NCI-H146 (cell line): ENCODE measurements around the gene CDCP1.

Source experiments
- DNase-seq: peaks from one replicate; lab custom pipeline; 2025; lab: John Stamatoyannopoulos, UW

CDCP1 gene

GRCh38 chr3:45110509-45110833, 35.7 kb downstream of the CDCP1 start:
- DNase-seq, result no peak

GRCh38 chr3:45109771-45110508, 36.2 kb downstream of the CDCP1 start:
- no peak for DNase-seq

GRCh38 chr3:45106874-45107273, 39.3 kb downstream of the CDCP1 start:
- DNase-seq, result no peak

GRCh38 chr3:45105855-45106671, 40.1 kb downstream of the CDCP1 start:
- no peak for DNase-seq

DNA sequence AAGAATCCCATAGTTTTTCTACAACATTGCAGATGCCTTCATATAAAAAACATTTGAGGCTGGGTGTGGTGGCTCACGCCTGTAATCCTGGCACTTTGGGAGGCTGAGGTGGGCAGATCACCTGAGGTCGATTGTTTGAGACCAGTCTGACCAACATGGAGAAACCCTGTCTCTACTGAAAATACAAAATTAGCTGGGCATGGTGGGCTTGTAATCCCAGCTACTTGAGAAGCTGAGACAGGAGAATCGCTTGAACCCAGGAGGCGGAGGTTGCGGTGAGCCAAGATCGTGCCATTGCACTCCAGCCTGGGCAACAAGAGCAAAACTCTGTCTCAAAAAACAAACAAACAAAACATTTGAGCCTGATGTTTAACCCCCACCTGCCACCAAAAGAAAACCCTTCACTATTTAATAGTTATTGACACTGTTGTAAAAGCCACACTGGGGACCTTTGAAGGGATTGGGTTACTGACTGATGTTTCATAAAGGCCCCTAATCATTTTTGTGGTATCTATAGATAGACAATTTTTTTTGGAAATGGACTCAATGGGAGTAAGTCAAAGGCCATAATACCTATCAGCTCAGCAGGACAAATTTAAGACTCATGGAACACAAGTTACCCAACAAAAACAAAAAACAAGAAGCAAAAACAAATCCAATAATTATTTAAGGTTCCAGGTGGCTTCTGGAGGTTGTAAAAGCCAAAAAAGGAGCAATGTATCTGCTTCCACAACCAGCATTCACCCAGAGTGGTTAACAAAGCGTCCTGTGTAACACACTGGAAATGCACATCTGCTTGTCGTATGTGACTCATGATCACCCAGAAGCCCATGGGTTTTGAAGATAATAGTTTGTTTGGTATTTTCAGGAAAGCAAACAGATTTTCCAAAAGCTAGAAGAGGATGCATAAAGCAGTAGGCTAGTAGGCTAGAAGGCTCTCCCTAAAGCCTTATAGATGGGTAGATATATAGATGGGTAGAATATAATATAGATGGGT, 41.2 kb downstream of the CDCP1 start:
- DNase-seq, result no peak

- no peak for DNase-seq
These were observed 42.1 kb downstream of the CDCP1 start for GRCh38 chr3:45103753-45104714.

GRCh38 chr3:45103334-45103733, 42.8 kb downstream of the CDCP1 start:
- no peak for DNase-seq

GRCh38 chr3:45100981-45101407, 45.2 kb downstream of the CDCP1 start:
- DNase-seq, result no peak

GRCh38 chr3:45098310-45098709, 47.9 kb downstream of the CDCP1 start:
- DNase-seq, result no peak

- DNase-seq, result no peak
These were observed 48.8 kb downstream of the CDCP1 start for GRCh38 chr3:45097296-45097883.

DNA sequence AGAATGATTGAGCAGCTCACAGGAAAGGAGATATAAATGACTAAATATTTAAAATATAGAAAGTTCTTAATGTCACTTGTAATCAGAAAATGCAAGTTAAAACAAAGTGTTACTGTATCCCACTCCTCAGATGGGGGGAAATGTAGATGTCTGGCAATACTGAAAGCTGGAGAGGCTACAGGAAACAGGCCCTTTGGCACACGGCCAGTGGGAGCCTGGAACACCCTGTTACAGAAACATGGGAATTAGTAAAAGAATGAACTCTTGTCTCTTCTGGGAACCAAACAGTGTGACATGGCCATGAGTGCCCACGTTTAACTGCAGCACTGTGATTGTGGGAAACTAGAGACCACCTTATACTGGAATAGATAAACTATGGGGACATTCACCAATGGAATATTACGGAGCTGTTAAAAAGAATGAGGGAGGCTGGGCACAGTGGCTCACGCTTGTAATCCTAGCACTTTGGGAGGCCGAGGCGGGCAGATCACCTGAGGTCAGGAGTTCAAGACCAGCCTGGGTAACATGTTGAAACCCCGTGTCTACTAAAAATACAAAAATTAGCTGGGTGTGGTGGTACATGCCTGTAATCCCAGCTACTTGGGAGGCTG, 50.2 kb downstream of the CDCP1 start:
- no peak for DNase-seq

GRCh38 chr3:45093176-45093575, 53.0 kb downstream of the CDCP1 start:
- DNase-seq, result no peak

GRCh38 chr3:45092132-45093031, 53.8 kb downstream of the CDCP1 start:
- DNase-seq, result no peak

- DNase-seq, result no peak
These were observed 55.3 kb downstream of the CDCP1 start for GRCh38 chr3:45090855-45091254.

- peak; percentile 83 for DNase-seq
These were observed 57.4 kb downstream of the CDCP1 start for GRCh38 chr3:45088543-45089358.

- no peak for DNase-seq
These were observed 59.0 kb downstream of the CDCP1 start for GRCh38 chr3:45087155-45087554.

DNA sequence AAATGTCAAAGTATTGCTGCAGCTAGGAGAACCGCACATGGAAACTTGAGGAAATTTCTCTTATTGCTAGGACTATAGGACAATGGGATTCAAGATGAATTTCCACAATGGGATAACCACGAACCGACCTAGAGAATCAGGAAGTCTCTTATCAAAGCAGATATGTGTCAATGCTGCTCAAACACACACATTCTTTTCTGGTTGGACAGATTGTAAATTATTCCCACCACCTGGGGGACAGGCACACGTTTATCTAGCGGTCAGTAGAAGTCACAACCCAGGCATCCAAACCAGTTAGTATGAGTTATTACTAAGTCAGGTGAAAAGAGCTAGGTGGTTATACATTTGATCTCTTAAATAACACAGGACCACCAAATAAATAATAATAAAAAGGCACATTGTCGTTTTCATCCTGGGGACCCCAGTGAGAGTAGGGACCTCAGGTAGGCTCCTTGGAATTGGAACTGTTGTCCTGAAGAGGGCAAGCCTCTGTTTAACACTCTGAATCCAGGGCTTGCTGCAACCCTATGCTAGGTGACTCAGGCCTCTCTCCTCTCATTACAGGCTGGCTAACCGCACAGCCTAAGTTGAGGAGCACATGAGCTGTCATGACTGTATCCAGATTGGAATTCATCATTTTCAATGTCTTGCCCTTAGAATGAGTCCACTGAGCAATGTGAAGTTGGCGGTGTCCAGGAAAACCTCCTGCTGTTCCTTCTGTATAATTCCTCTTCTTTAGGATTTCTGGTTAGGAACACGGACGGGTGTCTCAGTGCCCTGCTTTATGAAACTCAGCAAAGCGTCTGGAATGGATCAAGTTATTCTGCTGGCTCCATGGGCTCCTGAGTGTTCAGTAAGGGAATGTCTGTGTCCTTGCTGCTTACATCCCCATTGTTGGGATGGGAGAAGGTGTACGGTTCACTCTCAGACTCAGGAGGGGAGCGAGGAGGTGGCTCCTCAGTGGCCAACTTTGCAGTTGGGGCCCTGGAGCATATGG, 61.1 kb downstream of the CDCP1 start:
- no peak for DNase-seq
